Stimulated activated CD8-positive, alpha-beta memory T cell treated with anti-CD3 and anti-CD28 coated beads, Interleukin-4, amount 100 ng/mL, for 24 hours (primary cell): ENCODE measurements around the gene STAT5A.
"Not testable (repeated sequence)": the region's sequence is repeated elsewhere in the genome, so short reads cannot be mapped to it uniquely, and the experiment has no call there.

ENCODE experiments used
- DNase-seq: peaks from one replicate; pipeline ENCODE4 v3.0.0-alpha.2; 2020; ENCODE audit warnings: low read depth

STAT5A gene

DNA sequence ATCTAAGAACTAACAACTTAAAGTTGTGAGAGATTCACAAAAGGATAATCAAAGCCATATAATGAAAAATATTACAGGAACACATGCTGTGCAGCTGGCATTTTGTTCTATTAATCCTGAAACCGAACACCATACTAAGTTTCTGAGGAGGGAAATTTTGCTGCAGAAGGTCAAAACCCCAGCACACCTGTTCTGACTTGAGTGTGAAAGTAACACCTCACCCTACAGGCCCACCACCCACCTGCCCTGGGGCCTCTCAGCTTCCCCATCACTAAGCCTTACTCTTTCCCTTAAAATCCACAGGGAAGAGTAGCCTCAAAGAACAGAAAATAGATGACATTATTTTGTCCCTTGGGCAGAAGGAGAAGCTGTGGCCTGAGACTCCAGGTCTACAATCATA, 44.8 kb downstream of the STAT5A start:
- DNase-seq: no peak

DNA sequence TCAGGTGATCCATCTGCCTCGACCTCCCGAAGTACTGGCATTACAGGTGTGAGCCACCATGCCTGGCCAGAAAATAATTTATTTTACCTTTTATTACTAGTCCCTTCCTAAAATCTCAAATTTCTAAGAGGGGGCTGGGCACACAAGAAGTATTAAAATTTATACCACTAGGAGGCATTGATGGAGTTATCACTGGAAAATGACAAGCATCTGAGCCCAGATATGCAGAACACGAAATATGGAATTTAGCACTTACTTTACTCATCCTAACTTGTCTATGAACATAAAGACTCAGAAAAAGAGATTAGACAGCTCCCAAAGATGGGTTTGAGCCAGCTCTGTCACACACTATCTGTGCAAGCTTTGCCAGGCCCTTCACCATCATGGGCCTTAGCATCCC, 46.4 kb downstream of the STAT5A start:
- no peak for DNase-seq

DNA sequence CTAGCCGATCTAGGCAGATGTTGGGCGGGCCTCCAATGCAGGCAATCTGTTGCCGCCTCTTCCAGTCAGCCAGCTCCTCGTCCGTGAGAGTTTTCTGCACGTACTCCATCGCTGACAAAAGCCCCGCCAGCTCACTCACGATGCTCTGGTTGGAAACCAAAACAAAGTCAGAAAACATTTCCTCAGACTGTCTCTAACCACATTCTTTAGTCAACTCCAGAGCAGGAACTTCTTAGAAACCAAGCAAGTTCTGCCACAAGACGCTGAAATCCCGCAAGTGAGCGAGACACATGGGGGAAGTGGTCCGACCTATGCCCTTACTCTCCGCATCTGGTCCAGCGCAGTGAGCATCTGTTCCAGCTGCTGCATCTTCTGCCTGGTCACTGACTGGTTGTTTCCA, 49.1 kb downstream of the STAT5A start:
- DNase-seq: peak; percentile 55

DNA sequence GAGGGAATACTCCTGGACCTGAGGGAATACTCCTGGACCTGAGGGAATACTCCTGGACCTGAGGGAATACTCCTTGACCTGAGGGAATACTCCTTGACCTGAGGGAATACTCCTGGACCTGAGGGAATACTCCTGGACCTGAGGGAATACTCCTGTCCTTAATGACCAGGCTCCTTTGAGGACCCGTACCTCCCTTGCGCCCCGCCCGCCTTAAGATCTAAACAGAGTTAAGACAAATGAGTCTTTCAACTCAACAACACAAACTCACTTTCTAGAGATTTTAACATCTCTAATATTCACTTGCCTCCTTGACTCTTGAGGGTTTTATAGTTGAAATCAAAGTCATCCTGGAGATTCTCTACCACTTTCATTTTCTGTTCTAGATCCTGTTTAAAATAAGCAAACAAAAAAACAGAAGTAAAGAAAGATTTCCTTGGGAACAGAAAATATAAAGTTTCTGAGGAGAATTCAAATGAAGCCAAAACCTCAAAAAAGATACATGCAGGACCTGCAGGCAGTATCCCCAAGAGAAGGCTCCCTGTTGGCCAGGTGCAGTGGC, 50.2 kb downstream of the STAT5A start:
- no peak for DNase-seq

- DNase-seq: no peak
Observed at GRCh38 chr17:42339221-42339620, 50.9 kb downstream of the STAT5A start.

DNA sequence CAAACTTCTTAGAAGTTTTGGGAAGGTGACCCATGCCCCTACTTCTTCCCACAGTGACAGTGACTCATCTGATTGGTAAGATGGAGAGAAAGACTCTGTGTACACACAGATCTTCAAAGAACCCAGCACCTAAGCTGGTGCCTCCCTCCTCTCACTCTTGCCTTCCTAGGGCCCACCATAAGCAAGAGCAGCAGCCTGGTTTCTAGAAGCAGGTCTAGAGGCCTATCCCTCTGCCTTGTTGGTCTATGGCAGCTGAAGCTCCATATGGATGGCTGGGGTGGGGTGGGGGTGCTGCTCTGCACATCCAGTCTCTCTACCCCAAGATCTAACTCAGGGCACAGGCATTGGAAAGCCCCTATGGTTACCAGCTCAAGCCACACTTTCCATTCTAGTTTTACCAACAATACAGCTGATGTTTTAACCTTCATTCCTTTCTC, 52.4 kb downstream of the STAT5A start:
- DNase-seq: no peak

- no peak for DNase-seq
Observed at GRCh38 chr17:42341568-42341967, 53.3 kb downstream of the STAT5A start.

- DNase-seq: no peak
Observed at GRCh38 chr17:42342242-42343008, 54.1 kb downstream of the STAT5A start.

DNA sequence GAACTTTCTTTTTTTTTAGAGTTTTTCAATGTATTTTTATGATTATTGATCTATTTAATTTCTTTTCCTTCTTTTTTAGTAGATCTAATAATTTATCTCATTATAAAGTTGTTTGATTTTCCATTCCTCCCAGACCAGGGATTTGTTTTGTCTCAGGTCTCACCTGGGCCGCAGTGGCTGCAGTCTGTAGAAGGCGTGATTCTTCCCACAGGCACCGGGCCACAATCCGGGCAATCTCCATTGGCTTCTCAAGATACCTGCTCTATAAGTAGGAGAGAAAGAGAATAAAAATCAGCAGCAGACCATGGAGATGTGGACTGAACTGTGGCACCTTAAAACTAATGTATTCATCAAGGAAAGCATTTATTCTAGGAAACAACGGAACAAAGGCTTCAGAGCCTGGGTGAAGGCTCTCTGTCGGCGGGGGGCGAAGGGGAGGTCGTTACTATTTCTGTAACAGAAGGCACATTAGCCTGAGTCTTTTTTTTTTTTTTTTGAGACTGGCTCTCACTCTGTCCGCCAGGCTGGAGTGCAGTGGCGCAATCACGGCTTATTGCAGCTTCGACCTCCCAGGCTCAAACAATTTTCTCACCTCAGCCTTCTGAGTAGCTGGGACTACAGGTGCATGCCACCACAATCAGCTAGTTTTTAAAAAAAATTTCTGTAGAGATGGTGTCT, 57.2 kb downstream of the STAT5A start:
- DNase-seq: no peak

DNA sequence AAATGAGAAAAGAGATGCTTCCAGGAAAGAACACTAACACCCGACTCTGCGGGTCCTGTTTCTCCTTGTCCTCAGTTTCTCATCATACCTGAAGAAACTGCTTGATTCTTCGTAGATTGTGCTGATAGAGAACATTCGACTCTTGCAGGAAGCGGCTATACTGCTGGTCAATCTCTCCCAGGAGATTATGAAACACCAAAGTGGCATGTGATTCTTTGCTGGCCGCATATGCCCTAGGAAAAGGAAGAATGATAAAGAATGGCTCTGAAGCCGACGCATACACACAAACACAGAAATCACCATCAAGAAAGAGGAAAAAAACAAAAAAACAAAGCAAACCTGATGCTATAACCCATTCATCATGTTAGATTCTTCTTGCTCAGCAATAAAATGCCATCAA, 58.2 kb downstream of the STAT5A start:
- no peak for DNase-seq

- no peak for DNase-seq
Observed at GRCh38 chr17:42347198-42347597, 58.9 kb downstream of the STAT5A start.

DNA sequence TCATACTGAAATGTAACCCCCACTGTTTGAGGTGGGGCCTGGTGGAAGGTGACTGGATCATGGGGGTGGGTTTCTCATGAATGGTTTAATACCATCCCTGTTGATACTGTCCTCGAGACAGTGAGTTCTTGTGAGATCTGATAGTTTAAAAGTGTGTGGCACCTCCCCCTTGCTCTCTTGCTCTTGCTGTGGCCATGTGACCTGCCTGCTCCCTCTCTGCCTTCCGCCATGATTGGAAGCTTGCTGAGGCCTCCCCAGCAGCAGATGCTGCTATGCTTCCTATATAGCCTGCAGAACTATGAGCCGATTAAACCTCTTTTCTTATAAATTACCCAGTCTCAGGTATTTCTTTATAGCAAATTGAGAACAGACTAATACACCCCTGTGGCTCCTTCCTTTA, 59.3 kb downstream of the STAT5A start:
- DNase-seq: no peak

GRCh38 chr17:42348104-42348503, 59.8 kb downstream of the STAT5A start:
- no peak for DNase-seq

DNA sequence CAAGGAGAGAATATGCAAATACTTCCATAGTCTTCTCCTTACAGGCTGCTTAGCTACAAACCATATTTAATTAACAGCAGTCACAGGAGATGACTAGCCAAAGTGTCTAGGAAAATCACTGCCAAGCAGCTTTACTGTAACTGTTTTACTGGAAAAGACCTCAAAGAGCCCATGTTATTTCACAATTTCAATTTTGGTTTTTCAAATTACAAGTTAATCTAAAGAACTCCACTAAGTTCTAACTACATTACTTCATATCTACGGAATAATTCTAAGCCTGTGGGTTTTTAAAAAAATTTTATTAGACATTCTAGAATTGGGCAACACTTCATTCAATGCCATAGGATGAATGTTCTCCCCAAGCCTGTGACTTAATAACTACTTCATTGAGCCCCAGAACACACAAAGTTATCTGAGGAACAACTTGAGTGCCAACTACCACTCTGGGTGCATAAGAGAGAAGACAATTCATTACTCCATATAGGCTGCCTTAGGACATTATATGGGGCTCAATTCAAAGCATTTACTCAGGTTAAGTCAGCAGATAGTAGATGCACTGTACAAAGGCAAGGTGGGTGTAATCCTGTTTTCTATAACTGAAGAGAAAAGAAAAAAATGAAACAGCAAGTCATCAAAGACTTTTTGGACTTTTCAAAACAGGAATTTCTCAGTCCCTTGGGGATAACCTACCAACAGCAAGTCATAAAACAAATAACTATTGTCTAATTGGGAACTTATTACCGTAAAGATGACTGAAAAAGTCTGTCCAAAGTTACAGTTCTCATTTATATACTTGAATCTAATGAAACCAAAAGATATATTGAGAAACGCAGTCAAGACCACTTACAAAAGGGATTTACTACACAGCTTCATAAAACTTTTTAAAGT, 66.9 kb downstream of the STAT5A start:
- no peak for DNase-seq

- DNase-seq: no peak
Observed at GRCh38 chr17:42358434-42358833, 70.1 kb downstream of the STAT5A start.

GRCh38 chr17:42359133-42359532, 70.8 kb downstream of the STAT5A start:
- DNase-seq: no peak

DNA sequence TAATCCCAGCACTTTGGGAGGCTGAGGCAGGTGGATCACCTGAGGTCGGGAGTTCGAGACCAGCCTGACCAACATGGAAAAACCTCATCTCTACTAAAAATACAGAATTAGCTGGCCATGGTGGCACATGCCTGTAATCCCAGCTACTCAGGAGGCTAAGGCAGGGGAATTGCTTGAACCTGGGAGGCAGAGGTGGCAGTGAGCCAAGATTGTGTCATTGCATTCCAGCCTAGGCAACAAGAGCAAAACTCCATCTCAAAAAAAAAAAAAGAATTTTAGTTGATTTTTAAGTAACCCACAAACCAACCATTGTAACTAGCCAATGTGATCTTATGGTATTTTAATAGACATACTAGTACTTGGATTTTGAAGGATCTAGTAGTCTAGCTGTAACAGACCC, 72.1 kb downstream of the STAT5A start:
- DNase-seq: not testable (repeated sequence)
